ENCODE data around the gene REL. TPM values are rescaled to one million over a fixed set of nuclear protein-coding genes. Genes with fewer than 3 reads are reported as not detected.

Gene REL
- total and polyA plus RNA-seq, 2 of the 13 experiments (the other 11 are each of a cell fraction or from before 2014, with no cell fraction given): 3.7 to 7.0 TPM

GRCh38 chr2:60939622-60940021 lies 58.2 kb downstream of the REL start:
- no peak overlapping the region for H3K27ac ChIP-seq (ENCODE audit: extremely low read length, insufficient read depth, low read length)
- FAIRE-seq (no peak), ATAC-seq (no peak), DNase-seq (ENCODE audit: low spot score) (no peak)
- 93% methylated on average over 2 of the region's 2 CpGs for WGBS (ENCODE audit: low lambda C conversion rate)
- ChIA-PET POLR2A (no interaction called here), CTCF (ENCODE audit: low intra/inter-chr PET ratio, low total read pairs) (no interaction called here)
- no peak overlapping the region for H3K4me2 ChIP-seq (ENCODE audit: low read depth, low read length)
- in situ Hi-C loops (cut with HindIII; ENCODE audit: extremely low pct_ligation_motif_present, low pct_unique_long_range_greater_than_20kb): no loop called here
- H3K79me2 ChIP-seq (ENCODE audit: insufficient read depth, low read length): no peaks in the 10 kb centered on the region
- H3K4me1 ChIP-seq (ENCODE audit: insufficient read depth, low read length): peaks cover 6% of the 10 kb centered on the region; the same call in 1 of the 2 replicates
- H3K4me3 ChIP-seq (replicated peaks in 1 of 3; ENCODE audit: insufficient read depth in 1 of 3, low read depth in 2 of 3, low read length in 3 of 3): no peak overlapping the region
- H3K36me3 ChIP-seq (replicated peaks in 1 of 2; ENCODE audit: control insufficient read depth in 1 of 2, insufficient read depth in 2 of 2, low read length in 2 of 2): peaks cover 14 to 58% of the 10 kb centered on the region in 2 experiments
- no peak overlapping the region for H3K9ac ChIP-seq (ENCODE audit: insufficient read depth, low read depth, low read length)
- H4K20me1 ChIP-seq (ENCODE audit: insufficient read depth, low read length): no peaks in the 10 kb centered on the region
- BruUV-seq (replicated peaks): no TSS peak
- no peaks in the 10 kb centered on the region for H3K27me3 ChIP-seq (ENCODE audit: control insufficient read depth in 1 of 2, insufficient read depth in 2 of 2, low read length in 2 of 2)
- intact Hi-C loops (cut with micrococcal nuclease; ENCODE audit: unreplicated experiment): no loop called here
- H3K9me3 ChIP-seq (ENCODE audit: low read length): no peaks in the 10 kb centered on the region
- H2AFZ ChIP-seq (ENCODE audit: low read length): no peak overlapping the region
- TF ChIP-seq RFX5 (IDR thresholded peaks at IDR 0.05; ENCODE audit: low read depth, low read length) (no peak), RAD51 (IDR thresholded peaks at IDR 0.05; ENCODE audit: borderline replicate concordance) (no peak), MED13 (CRISPR knock-in tag; IDR thresholded peaks at IDR 0.05) (no peak), ZNF326 (CRISPR knock-in tag; IDR thresholded peaks at IDR 0.05; ENCODE audit: borderline replicate concordance) (no peak), ZNF83 (CRISPR knock-in tag; IDR thresholded peaks at IDR 0.05; ENCODE audit: borderline replicate concordance) (no peak), KLF6 (CRISPR knock-in tag; IDR thresholded peaks at IDR 0.05) (no peak), ZNF12 (CRISPR knock-in tag; IDR thresholded peaks at IDR 0.05) (no peak), ZNF354B (CRISPR knock-in tag; IDR thresholded peaks at IDR 0.05) (no peak), ZNF3 (CRISPR knock-in tag; IDR thresholded peaks at IDR 0.05) (no peak), THAP8 (CRISPR knock-in tag; IDR thresholded peaks at IDR 0.05; ENCODE audit: borderline replicate concordance) (no peak), ZNF431 (CRISPR knock-in tag; IDR thresholded peaks at IDR 0.05; ENCODE audit: borderline replicate concordance, low read depth) (no peak), MTA3 (CRISPR knock-in tag; IDR thresholded peaks at IDR 0.05) (no peak), HNRNPUL1 (IDR thresholded peaks at IDR 0.05; ENCODE audit: low read depth, low read length) (no peak)
- TF ChIP-seq, protein P1, sequence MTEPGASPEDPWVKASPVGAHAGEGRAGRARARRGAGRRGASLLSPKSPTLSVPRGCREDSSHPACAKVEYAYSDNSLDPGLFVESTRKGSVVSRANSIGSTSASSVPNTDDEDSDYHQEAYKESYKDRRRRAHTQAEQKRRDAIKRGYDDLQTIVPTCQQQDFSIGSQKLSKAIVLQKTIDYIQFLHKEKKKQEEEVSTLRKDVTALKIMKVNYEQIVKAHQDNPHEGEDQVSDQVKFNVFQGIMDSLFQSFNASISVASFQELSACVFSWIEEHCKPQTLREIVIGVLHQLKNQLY (CRISPR knock-in tag; IDR thresholded peaks at IDR 0.05): no peak
- TF ChIP-seq, protein P2, sequence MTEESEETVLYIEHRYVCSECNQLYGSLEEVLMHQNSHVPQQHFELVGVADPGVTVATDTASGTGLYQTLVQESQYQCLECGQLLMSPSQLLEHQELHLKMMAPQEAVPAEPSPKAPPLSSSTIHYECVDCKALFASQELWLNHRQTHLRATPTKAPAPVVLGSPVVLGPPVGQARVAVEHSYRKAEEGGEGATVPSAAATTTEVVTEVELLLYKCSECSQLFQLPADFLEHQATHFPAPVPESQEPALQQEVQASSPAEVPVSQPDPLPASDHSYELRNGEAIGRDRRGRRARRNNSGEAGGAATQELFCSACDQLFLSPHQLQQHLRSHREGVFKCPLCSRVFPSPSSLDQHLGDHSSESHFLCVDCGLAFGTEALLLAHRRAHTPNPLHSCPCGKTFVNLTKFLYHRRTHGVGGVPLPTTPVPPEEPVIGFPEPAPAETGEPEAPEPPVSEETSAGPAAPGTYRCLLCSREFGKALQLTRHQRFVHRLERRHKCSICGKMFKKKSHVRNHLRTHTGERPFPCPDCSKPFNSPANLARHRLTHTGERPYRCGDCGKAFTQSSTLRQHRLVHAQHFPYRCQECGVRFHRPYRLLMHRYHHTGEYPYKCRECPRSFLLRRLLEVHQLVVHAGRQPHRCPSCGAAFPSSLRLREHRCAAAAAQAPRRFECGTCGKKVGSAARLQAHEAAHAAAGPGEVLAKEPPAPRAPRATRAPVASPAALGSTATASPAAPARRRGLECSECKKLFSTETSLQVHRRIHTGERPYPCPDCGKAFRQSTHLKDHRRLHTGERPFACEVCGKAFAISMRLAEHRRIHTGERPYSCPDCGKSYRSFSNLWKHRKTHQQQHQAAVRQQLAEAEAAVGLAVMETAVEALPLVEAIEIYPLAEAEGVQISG (CRISPR knock-in tag; IDR thresholded peaks at IDR 0.05): no peak
